Activated CD4-positive, alpha-beta T cell treated with anti-CD3 and anti-CD28 coated beads, Interleukin-2, amount 10 ng/mL, durations not matched to agents 24 days and 14 days (primary cell): ENCODE results near the gene SDHC. TPM values are rescaled to one million over a fixed set of nuclear protein-coding genes. Genes with fewer than 3 reads are reported as not detected.

Source experiments
- DNase-seq: peaks from one replicate; pipeline ENCODE4 v3.0.0; 2022
- H3K27ac Mint-ChIP-seq: one replicate; pipeline ENCODE4 v1.8.0; 2022; ENCODE audit warnings: mild to moderate bottlenecking, mixed read lengths
- H3K27me3 Mint-ChIP-seq: one replicate; pipeline ENCODE4 v1.8.0; 2022; ENCODE audit warnings: mixed read lengths
- H3K36me3 Mint-ChIP-seq: one replicate; pipeline ENCODE4 v1.8.0; 2022; ENCODE audit warnings: low read depth, mild to moderate bottlenecking, mixed read lengths
- H3K4me1 Mint-ChIP-seq: one replicate; pipeline ENCODE4 v1.8.0; 2021; ENCODE audit warnings: mixed read lengths
- H3K4me3 Mint-ChIP-seq: one replicate; pipeline ENCODE4 v1.8.0; 2022; ENCODE audit warnings: mild to moderate bottlenecking, moderate library complexity, mixed read lengths
- H3K9me3 Mint-ChIP-seq: one replicate; pipeline ENCODE4 v1.8.0; 2021; ENCODE audit warnings: mixed read lengths
- intact Hi-C: fragments of 100-400 bp; cut with micrococcal nuclease; formaldehyde crosslinking; loops from one replicate; pipeline ENCODE4 v1.15.1; 2023
- total RNA-seq: library from RNA; stranded (reverse); gene quantifications from 2 replicates; pipeline ENCODE4 v1.2.3, GENCODE V29; 2022

SDHC gene
- 174 and 182 TPM in 2 replicates for total RNA-seq

DNA sequence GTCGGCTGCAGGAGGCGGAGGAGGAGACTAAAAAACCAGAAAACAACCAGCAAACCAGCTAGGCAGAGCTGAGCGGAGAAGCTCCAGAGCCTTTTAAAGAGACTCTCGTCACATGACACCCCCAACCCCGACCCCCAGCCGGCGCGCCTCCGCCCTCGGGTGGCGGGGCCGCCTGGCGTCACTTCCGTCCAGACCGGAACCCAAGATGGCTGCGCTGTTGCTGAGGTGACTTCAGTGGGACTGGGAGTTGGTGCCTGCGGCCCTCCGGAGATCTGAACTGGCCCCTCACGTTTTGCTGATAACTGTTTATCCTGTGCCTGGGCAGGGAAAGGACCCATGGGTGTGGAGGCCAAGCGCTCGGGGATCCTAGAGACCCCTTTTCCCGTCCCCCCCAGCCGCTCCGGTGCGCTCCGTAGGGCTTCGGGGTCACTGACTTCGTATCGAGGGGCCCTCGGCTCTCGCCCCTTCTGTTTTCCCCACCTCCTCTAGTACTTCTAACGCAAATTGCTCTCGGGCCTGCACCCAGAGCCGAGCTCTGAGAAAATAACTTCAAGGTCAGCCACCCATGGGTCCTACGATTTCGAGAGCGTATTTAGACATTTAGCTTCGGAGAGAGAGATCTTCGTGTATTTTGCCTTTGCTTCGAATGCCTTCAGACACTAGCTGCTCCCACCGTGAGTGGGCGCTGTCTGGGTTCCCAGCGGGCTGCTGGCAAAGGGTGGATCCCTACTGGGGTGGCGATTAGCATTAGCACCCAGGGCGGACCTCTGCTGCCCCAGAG lies at the start of gene SDHC:
Gene SDHC (plus strand): TSS at position 181 of the 781 bp plus-strand sequence. CDS start 25 bp downstream, at position 206.
- Mint-ChIP-seq H3K27me3 (no peaks in the 10 kb centered on the region), H3K4me3 (peak within 1 kb of the TSS; percentile 97), H3K4me1 (peaks cover 21% of the 10 kb centered on the region), H3K9me3 (no peaks in the 10 kb centered on the region), H3K27ac (peak within 1 kb of the TSS; percentile 97), H3K36me3 (no peaks in the 10 kb centered on the region)
- intact Hi-C loops: loop anchor here (1.0 to 10.0 kb wide), 3 partner anchors 8 to 88 kb away; partner anchors contain the start of genes CFAP126 and TOMM40L
- DNase-seq: peak; percentile 97

DNA sequence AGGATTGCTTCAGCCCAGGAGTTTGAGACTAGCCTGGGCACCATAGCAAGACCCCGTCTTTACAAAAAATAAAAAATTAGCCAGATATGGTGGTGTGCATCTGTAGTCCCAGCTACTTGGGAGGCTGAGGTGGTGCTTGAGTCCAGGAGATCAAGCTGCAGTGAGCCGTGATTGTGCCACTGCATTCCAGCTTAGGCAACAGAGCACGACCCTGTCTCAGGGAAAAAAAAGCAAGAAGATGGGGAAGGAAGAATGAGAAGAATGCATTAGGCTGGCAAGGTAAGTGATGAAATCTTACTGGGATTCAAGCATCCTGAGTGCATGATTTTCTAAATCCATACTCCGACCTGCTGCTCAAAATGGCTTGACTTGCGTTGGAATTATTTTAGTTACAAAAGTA lies 48.9 kb upstream of the SDHC start:
- intact Hi-C loops: no loop called here
- H3K36me3 Mint-ChIP-seq: no peaks in the 10 kb centered on the region
- H3K4me1 Mint-ChIP-seq: no peaks in the 10 kb centered on the region
- no peak for DNase-seq
- no peaks in the 10 kb centered on the region for H3K9me3 Mint-ChIP-seq
- H3K27me3 Mint-ChIP-seq: peaks cover 34% of the 10 kb centered on the region
- no peak overlapping the region for H3K4me3 Mint-ChIP-seq
- H3K27ac Mint-ChIP-seq: no peak overlapping the region

GRCh38 chr1:161266202-161266601 lies 48.0 kb upstream of the SDHC start:
- Mint-ChIP-seq H3K27ac (no peak overlapping the region), H3K4me1 (no peaks in the 10 kb centered on the region), H3K4me3 (no peak overlapping the region), H3K27me3 (peaks cover 25% of the 10 kb centered on the region), H3K36me3 (no peaks in the 10 kb centered on the region), H3K9me3 (no peaks in the 10 kb centered on the region)
- no peak for DNase-seq
- intact Hi-C loops: no loop called here

GRCh38 chr1:161266836-161267235 lies 47.3 kb upstream of the SDHC start:
- H3K4me3 Mint-ChIP-seq: no peak overlapping the region
- intact Hi-C loops: no loop called here
- no peaks in the 10 kb centered on the region for H3K9me3 Mint-ChIP-seq
- H3K36me3 Mint-ChIP-seq: no peaks in the 10 kb centered on the region
- no peaks in the 10 kb centered on the region for H3K4me1 Mint-ChIP-seq
- no peak for DNase-seq
- H3K27me3 Mint-ChIP-seq: peaks cover 21% of the 10 kb centered on the region
- no peak overlapping the region for H3K27ac Mint-ChIP-seq

GRCh38 chr1:161267321-161267720 lies 46.9 kb upstream of the SDHC start:
- Mint-ChIP-seq H3K27me3 (peaks cover 20% of the 10 kb centered on the region), H3K36me3 (no peaks in the 10 kb centered on the region)
- intact Hi-C loops: no loop called here

DNA sequence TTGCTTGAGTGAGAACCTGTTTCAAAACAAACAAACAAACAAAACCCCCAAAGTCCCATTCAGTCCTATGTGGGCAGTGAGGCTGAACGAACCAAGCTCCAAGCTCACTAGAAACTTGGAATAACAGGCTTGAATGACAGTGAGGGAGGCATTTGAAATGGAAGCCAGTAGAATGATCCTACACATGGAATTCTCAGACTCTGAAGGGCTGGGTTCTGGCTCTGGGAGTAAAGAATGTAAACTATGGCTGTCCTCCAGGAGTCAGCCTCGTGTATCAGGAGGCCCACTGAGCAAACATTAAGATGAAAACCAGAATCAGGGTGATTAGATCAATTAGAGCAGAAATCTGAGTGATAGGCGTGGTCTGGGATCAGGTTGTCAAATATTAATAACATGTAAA lies 40.8 kb upstream of the SDHC start:
- H3K4me3 Mint-ChIP-seq: no peak overlapping the region
- intact Hi-C loops: no loop called here
- H3K27me3 Mint-ChIP-seq: peaks cover 29% of the 10 kb centered on the region
- H3K27ac Mint-ChIP-seq: no peak overlapping the region
- H3K4me1 Mint-ChIP-seq: no peaks in the 10 kb centered on the region
- DNase-seq: no peak
- no peaks in the 10 kb centered on the region for H3K9me3 Mint-ChIP-seq
- no peaks in the 10 kb centered on the region for H3K36me3 Mint-ChIP-seq

More at GRCh38 chr1:161267321-161267720, 46.9 kb upstream of the SDHC start:
- no peak overlapping the region for H3K4me3 Mint-ChIP-seq
- no peak for DNase-seq
- H3K27ac Mint-ChIP-seq: no peak overlapping the region
- no peaks in the 10 kb centered on the region for H3K4me1 Mint-ChIP-seq
- no peaks in the 10 kb centered on the region for H3K9me3 Mint-ChIP-seq

DNA sequence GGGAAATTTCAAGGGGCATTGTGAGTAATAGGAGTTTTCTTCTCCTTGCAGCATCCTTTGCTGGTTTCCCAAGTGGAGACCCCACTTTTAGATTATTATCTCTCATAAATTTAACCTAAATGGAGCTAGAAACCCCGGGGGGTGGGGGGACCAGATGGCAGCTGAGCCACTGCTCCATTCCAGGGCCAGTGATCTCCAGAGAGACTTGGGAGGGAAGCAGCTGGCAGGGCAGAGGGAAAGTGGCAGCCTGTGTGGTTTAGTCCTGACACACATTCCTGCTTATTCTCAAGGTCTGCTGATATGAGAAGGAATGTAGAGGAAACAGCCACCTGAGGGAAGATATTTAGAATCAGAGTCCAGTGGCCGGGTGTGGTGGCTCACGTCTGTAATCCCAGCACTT lies 39.3 kb upstream of the SDHC start:
- Mint-ChIP-seq H3K36me3 (no peaks in the 10 kb centered on the region), H3K4me3 (no peak overlapping the region), H3K9me3 (no peaks in the 10 kb centered on the region), H3K27me3 (peaks cover 31% of the 10 kb centered on the region), H3K4me1 (no peaks in the 10 kb centered on the region), H3K27ac (no peak overlapping the region)
- DNase-seq: no peak
- intact Hi-C loops: no loop called here

DNA sequence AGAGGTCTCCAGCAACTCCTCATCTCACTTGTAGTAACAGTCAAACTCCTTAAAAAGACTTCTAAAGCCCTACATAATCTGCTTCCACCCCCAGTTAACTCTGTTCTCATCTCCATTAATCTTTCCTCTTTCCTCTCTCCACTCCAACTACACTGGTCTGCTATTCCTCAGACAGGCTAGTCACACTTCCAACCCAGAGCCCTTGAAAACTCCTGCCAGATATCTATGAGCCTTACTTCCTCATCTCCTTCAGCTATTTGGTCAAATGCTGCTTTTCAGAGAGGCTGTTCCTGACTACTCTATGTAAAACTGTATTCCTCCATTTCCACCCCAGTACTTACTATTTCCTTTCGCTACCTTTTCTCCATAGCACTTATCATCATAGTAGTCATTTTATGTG lies 31.2 kb upstream of the SDHC start:
- Mint-ChIP-seq H3K27ac (no peak overlapping the region), H3K4me3 (no peak overlapping the region), H3K27me3 (peaks cover 30% of the 10 kb centered on the region), H3K36me3 (no peaks in the 10 kb centered on the region), H3K9me3 (no peaks in the 10 kb centered on the region), H3K4me1 (no peaks in the 10 kb centered on the region)
- intact Hi-C loops: no loop called here
- DNase-seq: no peak

DNA sequence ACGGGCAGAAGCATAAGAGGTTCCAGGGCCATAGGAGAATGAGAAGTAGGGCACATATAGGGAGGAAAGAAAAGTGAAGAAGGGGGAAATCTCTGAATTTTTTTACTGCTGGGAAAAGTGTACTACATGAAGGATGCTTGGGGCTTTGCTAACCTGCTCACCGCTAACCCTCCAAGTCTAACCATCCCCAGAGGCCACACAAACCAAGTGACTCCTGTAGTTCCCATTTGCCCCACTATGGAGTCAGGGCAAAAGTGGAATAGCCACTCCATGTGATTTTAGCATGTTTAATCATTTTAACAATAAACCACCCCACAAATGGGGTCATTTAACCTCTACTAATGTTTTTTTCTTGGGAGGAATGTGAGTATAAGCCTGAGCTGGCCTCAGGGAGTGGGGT lies 29.1 kb upstream of the SDHC start:
- no peak overlapping the region for H3K4me3 Mint-ChIP-seq
- DNase-seq: no peak
- no peaks in the 10 kb centered on the region for H3K4me1 Mint-ChIP-seq
- H3K9me3 Mint-ChIP-seq: no peaks in the 10 kb centered on the region
- H3K27ac Mint-ChIP-seq: no peak overlapping the region
- no peaks in the 10 kb centered on the region for H3K36me3 Mint-ChIP-seq
- H3K27me3 Mint-ChIP-seq: peaks cover 24% of the 10 kb centered on the region
- intact Hi-C loops: no loop called here

- intact Hi-C loops: no loop called here
- Mint-ChIP-seq H3K9me3 (no peaks in the 10 kb centered on the region), H3K4me3 (no peak overlapping the region), H3K27ac (no peak overlapping the region), H3K4me1 (no peaks in the 10 kb centered on the region), H3K27me3 (peaks cover 22% of the 10 kb centered on the region), H3K36me3 (no peaks in the 10 kb centered on the region)
- DNase-seq: no peak
Measured at GRCh38 chr1:161285521-161285920, 28.7 kb upstream of the SDHC start.

DNA sequence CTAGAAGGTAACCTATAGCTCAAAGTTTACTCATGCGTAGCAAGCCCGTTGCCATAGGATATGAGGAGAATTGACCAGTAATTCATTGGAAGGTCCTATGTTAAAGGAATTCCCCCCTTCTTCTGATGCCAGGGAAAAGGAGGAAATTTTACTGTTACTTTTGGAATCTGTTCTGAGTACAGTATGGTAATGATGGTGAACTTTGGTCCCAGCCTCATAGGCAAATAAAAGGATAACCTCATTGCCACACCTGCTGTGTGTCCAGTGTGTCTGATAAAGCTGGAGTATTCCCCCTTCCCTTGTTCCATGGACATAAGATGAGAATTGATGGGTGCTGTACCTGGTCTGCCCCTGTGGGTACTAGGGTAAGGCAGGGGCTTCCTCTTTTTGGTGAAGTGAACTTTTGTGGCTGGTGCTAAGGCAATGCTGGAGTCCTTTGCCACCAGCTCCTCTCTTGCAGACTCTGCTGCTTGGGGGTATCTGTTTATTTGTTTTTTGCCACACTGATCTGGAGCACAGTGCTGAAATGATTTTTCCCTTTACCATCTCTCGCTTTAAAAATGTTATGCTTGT lies 26.6 kb upstream of the SDHC start:
- no peak for DNase-seq
- intact Hi-C loops: no loop called here
- Mint-ChIP-seq H3K27ac (no peak overlapping the region), H3K9me3 (no peaks in the 10 kb centered on the region), H3K36me3 (no peaks in the 10 kb centered on the region), H3K4me1 (no peaks in the 10 kb centered on the region), H3K27me3 (peaks cover 21% of the 10 kb centered on the region), H3K4me3 (no peak overlapping the region)

DNA sequence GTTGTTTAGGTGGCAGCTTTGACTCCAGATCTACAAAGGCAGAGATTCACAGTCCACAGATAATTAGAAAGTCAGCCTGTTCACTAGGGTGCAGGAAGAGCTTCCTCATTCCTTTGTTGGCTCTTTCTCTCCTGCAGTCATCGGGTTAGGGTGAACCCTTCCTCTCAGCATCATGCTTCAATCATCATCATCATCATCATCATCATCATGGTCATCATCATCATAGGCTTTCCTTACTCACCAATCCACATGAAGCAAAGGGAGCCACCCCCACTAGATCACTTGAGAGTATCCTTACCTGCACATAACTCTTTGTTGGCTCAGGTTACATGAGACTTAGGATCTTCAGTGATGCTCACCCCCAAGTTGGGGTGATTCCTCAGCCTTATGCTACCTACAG lies 23.4 kb upstream of the SDHC start:
- DNase-seq: no peak
- Mint-ChIP-seq H3K36me3 (no peaks in the 10 kb centered on the region), H3K27me3 (no peaks in the 10 kb centered on the region), H3K4me1 (no peaks in the 10 kb centered on the region), H3K4me3 (no peak overlapping the region), H3K27ac (no peak overlapping the region), H3K9me3 (no peaks in the 10 kb centered on the region)
- intact Hi-C loops: loop anchor here (1.0 to 5.0 kb wide), 2 partner anchors 63 to 83 kb away; no protein-coding TSS in a partner anchor

- Mint-ChIP-seq H3K27me3 (no peaks in the 10 kb centered on the region), H3K9me3 (no peaks in the 10 kb centered on the region), H3K36me3 (no peaks in the 10 kb centered on the region), H3K4me3 (no peak overlapping the region), H3K27ac (no peak overlapping the region), H3K4me1 (peaks cover 3% of the 10 kb centered on the region)
- intact Hi-C loops: no loop called here
- DNase-seq: no peak
Measured at GRCh38 chr1:161297415-161297814, 16.8 kb upstream of the SDHC start.

- Mint-ChIP-seq H3K27ac (no peak overlapping the region), H3K4me3 (no peak overlapping the region), H3K27me3 (no peaks in the 10 kb centered on the region), H3K4me1 (peaks cover 3% of the 10 kb centered on the region), H3K36me3 (no peaks in the 10 kb centered on the region), H3K9me3 (no peaks in the 10 kb centered on the region)
- intact Hi-C loops: no loop called here
- no peak for DNase-seq
Measured at GRCh38 chr1:161298116-161298515, 16.1 kb upstream of the SDHC start.
